GDM1 (cell line): ENCODE data around the gene ZNF136.

ENCODE experiments used
- DNase-seq: peaks from one replicate; lab custom pipeline; 2025; lab: John Stamatoyannopoulos, UW

ZNF136 gene

DNA sequence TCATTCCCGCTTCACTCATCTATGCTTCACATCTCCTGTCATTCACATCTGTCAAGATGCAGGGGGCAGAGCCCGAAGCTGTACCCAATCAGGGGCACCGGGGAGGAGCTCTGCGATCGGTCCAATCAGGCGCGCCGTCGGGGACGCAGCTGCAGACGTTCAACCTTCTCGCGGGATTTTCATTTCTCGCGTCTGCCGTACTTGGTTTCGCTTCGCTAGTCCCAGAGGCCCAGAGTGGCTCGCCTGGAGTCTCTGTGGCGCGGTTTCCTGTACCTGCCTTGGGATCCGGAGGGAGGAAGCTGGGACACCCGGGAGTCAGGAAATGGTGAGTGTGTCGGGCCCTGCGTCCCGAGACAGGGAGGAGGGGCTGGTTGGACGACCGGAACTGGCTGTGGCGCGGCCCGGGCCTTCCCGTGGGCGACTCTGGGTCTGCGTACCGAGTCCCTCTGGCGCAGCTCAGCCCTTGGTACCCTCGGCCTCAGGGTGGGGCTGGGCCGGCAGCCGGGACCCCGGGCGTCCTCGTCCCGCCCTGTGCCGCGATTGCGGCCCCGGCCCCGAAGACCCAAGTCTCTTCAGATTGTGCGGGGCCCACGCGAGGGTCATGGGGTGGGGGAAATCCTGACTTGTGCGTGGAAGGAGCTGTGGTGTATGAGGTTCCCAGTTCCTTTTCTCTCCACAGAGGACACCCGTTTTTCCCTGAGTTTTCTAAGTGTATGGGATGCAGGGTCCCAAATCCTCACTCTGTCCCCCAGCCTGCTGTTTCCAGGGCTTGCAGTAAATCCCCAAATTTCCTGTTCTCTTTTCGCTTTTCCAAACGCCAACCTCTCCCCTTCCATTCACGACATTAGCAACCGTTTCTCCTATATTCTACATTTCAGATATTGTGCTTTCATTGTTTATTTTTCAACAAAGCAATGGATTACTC lies at the start of gene ZNF136:
ZNF136 (plus strand) TSS at position 215 of the 925 bp plus-strand sequence; CDS start at position 323, 108 bp downstream.
- peak; percentile 89 for DNase-seq

DNA sequence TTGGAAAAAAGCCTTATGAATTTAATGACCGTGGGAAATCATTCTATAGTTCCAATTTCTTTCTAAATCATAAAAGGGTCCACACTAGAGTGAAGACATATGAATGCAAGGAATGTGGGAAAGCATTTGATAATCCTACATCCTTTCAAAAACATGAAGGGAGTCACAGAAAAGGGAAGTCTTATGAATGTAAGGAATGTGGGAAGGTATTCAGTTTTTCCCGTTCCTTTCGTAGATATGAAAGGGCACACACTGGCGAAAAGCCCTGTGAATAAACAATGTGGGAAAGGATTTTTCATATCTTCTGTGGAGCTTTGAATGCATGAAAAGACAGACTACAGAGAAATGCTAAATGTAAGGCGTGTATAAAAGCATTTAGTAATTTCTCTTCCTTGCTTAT lies 49.8 kb upstream of the ZNF136 start:
- no peak for DNase-seq

DNA sequence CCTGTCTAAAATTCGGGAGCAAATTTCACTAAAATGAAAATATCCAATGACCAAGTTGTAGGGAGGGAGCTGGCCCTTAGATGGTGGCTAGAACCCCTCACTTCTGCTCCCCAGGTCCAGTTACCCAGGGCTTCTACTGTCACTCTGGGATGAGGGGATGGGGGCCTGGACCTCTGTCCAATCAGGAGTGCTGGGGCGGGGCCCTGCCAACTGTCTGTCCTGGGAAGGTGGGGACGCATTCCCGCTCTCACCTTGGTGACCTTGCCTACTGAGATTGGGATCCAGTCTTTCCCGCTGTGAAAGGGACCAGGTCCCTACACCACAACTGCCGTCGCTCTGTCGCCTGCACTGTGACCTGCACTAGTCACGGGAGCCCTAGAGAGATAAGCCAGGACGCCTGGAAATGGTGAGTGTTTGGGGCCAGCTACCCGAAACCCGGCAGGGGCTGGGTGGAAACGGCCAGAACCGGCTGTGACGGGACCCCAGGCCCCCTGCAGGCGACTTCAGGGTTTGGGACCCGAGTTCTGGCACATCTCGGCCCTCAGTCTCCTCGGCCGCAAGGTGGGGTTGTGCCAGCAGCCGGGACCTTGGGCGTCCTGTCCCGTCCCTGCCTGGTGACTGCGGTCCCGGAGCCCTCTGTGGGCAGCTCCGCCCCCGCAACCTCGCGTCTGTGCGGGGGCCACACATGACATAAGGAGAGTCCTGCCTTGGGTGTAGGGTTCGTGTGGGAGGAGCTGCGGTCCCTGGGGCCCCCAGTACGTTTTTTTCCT lies 45.5 kb upstream of the ZNF136 start:
- no peak for DNase-seq

DNA sequence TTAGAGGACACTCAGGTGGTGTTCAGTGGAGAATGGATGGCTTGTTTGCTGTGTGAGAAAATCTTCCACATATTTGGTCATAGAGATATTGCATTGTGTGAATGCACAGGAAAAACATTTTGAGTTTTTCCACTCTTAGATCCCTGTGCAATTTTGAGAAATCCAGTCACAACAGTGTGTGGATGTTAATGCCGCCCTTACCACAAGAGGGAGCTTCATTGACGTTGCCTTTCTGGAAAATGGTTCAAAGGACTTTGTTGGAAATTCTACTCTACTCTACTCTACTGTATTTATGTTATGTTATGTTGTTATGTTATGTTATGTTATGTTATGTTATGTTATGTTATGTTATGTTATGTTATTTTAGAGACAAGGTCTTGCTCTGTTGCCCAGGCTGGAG lies 36.2 kb upstream of the ZNF136 start:
- DNase-seq = no peak

DNA sequence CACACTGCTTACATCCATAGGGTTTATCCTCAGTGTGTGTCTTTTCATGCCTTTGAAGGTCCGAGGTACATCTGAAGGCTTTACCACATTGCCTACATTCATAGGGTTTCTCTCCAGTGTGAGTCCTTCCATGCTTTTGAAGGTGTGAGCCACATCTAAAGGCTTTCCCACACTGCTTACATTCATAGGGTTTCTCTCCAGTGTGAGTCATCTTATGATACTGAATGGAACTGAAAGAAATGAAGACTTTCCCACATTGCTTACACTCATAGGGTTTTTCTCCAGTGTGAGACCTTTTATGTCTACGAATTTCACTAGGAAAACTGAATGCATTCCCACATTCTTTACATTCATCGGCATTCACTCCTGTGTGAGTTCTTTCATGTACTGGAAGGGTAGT lies 29.8 kb upstream of the ZNF136 start:
- no peak for DNase-seq

DNA sequence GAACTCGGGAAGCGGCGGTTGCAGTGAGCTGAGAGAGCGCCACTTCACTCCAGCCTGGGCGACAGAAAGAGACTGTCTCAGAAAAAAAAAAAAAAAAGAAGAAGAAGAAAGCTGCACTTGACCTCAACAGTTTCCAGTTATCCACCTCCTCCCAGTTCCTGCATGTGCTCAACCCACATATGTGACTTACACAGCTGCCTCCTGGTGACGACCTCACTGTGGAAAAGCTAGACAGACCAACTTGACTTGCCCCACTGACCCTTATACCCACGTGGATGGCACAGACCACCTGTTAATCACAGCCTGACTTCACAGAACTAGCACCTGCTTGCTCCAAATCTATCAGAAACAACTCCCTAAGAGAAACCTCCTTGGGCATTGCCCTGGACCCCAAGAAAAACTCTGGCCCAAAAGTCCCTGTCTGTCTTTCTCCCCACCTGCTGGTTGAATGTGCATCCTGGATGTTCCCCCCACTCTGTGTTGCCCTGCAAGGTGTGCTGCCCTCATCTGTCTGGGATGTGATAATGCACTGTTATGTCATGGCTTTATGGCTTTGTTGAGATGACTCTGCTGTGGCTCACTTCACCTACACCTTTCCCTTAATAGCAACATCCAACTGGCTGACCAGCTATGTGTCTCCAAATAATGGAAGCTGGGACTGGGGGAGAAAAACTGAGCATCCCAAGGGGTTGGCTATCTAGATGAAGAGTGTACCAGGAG lies 25.5 kb upstream of the ZNF136 start:
- DNase-seq = peak; percentile 34

DNA sequence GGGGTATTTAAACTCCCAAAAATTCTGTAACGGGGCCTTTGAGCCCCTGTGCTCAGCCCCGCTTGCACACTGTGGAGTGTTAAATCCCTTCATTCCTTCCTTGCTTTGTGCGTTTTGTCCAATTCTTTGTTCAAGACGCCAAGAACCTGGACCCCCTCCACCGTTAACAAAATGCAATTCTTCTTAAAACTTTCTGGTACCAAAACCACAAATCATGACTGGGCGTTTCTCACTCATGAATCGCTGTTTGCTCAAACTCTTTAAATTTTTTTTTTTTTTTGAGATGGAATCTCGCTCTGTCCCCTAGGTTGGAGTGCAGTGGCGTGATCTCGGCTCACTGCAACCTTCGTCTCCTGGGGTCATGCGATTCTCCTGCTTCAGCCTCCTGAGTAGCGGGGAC lies 23.6 kb upstream of the ZNF136 start:
- DNase-seq = no peak

DNA sequence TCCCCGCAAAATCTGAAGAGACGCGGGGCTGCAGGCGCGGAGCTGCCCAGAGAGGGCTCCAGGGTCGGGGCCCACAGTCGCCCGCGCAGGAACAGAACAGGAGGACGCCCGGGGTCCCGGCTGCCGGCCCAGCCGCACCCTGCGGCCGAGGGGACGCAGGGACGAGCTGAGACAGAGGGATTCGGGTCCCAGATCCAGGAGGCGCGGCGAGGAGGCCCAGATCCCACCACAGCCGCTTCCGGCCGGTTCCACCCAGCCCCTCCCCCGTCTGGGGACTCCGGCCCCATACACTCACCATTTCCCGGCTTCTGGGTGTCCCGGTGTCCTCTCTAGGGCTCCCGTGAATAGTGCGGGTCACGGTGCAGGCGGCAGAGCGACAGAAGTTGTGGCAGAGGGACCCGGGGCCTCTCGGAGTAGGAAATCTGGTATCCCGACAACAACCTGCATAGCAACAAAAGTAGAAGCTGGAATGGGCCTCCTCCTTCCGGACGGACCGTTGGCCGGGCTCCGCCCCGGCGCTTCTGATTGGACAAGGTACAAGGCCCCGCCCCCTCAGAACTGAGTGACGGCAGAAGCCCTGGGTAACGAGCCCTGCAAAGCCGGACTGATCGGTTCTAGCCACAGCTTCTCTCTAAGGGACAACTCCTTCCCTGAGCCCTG lies 22.9 kb upstream of the ZNF136 start, which contains the start of gene ZNF20:
ZNF20 (minus strand) TSS at position 466 of the 660 bp plus-strand sequence; CDS start at position 298, 168 bp downstream.
- peak; percentile 79 for DNase-seq

DNA sequence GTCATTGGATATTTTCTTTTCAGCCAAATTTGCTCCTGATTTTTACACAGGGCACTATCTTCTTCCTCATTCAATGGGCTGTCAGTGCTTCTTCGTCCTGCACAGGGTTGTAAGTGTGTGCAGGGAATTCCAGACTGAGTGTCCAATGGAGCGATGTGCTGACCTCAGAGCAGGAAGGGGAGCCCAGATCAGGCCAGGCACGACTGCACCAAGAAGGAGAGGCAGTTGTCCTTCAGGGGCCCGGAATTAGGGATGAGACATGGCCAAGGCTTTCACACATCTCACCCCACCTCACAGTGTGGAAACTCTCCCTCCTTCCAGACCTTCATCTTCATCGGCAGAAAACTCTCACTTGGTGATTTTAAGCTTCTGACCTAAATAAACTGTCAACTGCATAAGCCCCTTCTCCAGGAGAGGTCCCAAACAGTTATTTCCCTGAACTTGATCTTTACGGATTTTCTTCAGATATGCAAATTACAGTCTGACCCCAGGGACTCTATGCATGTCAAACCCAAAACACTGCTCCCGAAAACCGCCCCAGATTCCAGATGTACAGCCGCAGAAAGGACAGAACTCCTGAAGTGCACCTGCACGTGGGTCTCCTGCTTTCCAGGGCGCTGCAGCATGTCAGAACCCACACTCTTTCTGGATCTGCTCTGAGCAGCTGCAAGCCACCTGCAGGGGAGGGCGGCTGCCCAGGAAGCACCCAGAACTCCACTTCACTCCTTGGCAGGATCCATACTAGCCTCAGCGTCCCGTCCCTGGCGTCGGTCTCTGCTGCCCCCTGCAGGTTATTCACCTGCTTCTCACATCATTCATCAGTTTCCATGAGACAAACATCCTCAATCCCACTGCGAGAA lies 22.1 kb upstream of the ZNF136 start:
- peak; percentile 66 for DNase-seq

DNA sequence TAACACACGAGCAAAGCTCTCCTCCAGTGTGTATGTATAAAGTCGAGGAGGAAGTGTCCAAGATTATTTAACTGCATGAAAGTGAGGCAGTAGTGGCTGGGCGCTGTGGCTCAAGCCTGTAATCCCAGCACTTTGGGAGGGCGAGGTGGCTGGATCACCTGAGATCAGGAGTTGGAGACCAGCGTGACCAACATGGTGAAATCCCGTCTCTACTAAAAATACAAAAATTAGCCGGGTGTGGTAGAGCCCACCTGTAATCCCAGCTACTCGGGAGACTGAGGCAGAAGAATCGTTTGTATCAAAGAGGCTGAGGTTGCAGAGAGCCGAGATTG lies 21.5 kb upstream of the ZNF136 start:
- DNase-seq = no peak

DNA sequence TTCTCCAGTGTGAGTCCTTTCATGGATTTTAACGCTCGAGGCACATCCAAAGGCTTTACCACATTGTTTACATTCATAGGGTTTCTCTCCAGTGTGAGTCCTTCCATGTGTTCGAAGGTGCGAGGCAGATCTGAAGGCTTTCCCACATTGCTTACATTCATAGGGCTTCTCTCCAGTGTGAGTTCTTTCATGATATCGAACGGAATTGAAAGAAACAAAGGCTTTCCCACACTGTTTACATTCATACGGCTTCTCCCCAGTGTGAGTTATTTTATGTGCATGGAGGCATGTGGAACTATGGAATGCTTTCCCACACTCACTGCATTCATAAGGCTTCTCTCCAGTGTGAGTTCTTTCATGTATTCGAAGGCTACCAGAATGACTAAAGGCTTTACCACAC lies 17.5 kb upstream of the ZNF136 start:
- no peak for DNase-seq

DNA sequence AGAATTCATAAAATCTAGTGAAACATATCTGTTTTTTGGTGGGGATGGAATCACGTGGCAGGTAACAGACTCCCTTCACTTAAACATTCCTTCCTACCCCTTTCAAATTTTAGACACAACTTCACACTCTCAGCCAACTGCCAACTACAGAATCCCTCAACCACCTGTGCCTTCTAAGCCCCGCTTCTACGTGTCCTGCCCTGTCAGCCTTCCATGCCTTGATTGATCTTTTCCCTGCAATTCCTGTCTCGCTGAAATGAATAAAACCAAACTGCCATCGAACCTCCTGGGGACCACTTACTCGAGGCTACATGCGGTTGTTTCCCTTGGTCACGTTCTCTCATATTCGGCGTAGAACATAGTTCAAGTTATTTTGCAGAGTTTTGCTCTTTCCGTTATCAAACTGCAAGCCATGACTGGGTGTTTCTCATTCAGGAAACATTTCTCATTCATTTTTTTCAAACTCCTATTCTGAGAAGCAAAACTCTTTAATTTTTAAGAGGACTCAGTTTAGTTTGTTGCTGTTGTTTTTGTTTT lies 7.5 kb upstream of the ZNF136 start:
- no peak for DNase-seq

DNA sequence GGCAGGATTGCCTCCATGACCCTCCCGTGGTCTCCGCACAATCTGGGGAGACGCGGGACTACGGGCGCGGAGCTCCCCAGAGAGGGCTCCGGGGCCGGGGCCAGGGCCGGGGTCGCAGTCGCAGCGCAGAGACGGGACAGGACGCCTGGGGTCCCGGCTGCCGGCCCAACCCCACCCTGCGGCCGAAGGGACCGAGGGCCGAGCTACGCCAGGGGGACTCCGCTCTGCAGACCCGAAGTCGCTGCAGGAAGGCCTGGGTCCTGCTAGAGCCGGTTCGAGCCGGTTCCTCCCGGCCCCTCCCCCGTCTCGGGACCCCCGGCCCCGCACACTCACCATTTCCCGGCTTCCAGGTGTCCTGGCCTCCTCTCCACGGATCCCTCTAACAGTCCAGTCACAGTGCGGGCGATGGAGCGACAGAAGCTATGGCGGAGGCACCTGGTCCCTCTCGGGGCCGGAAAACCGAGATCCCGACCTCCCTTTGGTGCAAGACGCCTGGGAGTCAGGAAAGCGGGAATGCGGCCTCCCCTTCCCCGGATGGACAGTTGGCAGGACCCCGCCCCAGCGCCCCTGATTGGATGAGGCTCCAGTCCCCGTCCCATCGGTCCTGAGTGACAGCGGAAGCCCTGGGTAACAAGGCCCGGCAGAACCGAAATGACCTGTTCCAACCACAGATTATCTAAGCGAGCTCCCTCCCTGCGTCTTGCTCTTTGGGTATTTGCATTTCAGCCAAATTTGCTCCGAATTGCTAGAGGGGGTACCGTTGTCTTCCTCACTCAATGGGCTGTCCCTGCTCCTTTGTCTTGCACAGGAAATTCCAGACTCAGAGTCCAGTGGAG lies 6.5 kb upstream of the ZNF136 start, which contains the start of gene ZNF625:
ZNF625 (minus strand) TSS at position 512 of the 836 bp plus-strand sequence; CDS start at position 336, 176 bp downstream.
- DNase-seq = peak; percentile 53

DNA sequence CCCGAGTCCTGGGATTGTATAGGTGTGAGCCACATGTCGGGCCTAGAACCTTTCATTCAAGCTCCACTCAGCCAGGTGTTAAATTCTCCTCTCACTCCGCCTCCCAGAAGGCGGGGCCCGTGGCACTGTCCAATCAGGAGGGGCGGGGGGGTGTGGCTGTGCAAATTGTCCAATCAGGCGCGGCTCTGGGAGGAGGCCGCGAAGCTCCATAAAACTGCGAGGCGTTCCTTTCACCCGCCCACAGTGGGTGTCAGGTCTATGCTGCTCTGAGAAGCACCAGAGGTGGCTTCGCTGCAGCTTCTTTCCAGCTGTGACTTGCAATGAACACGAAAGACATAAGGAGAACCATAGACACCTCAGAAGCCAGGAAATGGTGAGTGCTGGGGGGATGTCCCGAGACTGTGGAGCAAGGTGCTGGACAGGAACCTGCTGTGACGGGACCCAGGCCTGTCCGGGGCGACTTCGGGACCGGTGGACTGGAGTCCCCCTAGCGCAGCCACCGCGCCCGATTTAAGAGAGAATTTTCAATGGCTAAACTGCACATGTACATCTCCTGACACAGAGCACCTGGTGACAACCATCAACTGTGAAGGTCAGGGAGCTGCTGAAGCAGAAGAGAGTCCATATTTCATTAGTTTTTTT lies 3.0 kb upstream of the ZNF136 start:
- no peak for DNase-seq

DNA sequence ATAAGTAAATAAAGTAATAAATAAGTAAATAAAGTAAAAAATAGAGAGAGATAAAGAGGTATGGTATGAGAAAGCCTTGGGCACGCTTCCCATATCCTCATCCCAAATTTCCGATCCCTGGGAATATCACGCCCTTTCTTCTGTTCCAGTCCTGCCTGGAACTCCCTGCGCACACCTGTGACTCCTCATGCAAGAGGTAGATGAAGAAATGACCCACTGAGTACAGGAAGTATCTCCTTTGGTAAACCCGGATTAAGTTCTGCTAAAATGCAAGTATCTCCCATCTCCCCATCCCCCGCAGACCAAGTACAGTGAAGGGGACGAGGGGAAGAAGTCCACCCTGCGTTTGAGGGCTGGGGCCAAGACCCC lies 399 bp upstream of the ZNF136 start:
- no peak for DNase-seq

DNA sequence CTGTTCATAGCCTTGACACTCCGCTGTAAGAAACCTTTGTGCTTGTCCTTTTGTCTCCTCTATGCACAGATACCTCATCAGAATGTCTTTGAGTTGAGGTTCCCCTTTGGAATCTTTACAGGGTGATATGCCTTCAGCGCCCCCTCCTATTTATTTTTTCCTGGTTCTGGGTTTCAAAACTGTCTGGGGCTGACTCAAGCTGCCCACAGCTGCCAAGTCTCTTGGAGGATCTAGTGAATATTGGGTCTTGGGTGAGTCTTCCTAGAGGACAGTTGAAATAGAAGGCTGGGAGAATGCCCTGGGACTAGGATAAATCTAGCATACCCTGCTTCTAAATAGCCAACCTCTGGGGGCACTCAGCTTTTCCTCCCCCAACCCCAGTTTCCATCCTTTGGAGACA lies 930 bp downstream of the ZNF136 start:
- DNase-seq = no peak

DNA sequence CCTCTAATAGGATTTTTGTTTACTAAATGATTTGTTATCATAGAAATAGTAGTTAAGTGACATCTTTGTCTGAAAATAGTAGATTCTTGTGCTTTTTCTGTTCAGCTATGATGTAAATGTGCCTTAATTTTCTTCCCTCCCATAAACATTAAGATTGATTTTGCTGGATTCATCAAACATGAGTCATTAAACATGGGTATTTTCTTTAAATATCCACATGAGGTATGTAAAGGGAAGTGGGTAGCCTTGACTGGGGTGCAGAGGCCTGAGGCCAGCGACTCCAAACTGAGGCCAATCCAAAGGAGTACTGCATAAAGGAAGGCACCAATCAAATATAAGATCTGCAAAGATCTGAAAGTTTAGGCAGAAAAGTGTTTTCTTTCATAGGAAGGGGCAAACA lies 3.7 kb downstream of the ZNF136 start:
- DNase-seq = no peak

DNA sequence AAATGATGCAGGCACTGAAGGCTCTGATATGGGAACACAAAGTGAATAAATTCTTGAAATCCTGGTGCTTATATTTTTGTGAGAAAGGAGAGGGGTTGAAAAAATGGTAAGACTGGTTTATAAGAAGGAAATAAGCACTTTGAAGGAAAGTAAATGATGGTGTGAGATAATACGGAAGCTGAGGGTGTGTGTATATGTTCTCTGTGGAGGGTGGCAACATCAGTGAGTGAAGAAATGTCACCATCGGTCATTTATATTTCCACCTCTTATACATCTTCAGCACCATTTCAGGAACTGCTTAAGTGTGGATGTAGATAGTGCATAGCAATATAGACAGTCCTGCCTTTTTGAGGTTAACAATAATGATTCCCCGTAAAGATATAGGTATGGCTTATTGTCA lies 17.5 kb downstream of the ZNF136 start:
- no peak for DNase-seq

DNA sequence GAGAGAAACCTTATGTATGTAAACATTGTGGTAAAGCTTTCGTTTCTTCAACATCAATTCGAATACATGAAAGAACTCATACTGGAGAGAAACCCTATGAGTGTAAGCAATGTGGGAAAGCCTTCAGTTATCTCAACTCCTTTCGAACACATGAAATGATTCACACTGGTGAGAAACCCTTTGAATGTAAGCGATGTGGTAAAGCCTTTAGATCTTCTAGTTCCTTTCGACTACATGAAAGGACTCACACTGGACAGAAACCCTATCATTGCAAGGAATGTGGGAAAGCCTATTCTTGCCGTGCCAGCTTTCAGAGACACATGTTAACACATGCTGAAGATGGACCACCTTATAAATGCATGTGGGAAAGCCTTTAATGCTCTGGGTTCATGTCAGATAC lies 24.7 kb downstream of the ZNF136 start:
- DNase-seq = no peak
